HEK293T (cell line): ENCODE measurements around the gene CRADD.

Experiments used
- ARNT ChIP-seq: fragments of 450-650 bp; IDR thresholded peaks from 2 replicates; pipeline ENCODE4 v1.6.1; 2017; ENCODE audit warnings: mild to moderate bottlenecking
- BHLHE40 ChIP-seq: fragments of 450-650 bp; IDR thresholded peaks from 2 replicates; pipeline ENCODE4 v1.6.1; 2016; ENCODE audit warnings: mild to moderate bottlenecking, moderate library complexity, borderline replicate concordance
- FOXK2 ChIP-seq: fragments of 450-650 bp; IDR thresholded peaks from 2 replicates; pipeline ENCODE4 v1.6.1; 2016; ENCODE audit warnings: mild to moderate bottlenecking
- FOXM1 ChIP-seq: fragments of 450-650 bp; IDR thresholded peaks from 2 replicates; pipeline ENCODE4 v1.6.1; 2017; ENCODE audit warnings: mild to moderate bottlenecking, borderline replicate concordance
- SP1 ChIP-seq: fragments of 450-650 bp; IDR thresholded peaks from 2 replicates; pipeline ENCODE4 v1.6.1; 2017
- TARDBP ChIP-seq: fragments of 450-650 bp; IDR thresholded peaks from 2 replicates; pipeline ENCODE4 v1.6.1; 2016
- ZNF384 ChIP-seq: fragments of 450-650 bp; IDR thresholded peaks from 2 replicates; pipeline ENCODE4 v1.6.1; 2016

GRCh38 chr12:93875157-93875556, 198.0 kb downstream of the CRADD start:
- TF ChIP-seq SP1 (no peak), ZNF384 (no peak), FOXM1 (no peak), TARDBP (no peak), BHLHE40 (no peak), FOXK2 (no peak), ARNT (no peak)
